Measurements from ENCODE around the gene PLCD3. TPM values are rescaled to one million over a fixed set of nuclear protein-coding genes. Genes with fewer than 3 reads are reported as not detected.

Gene PLCD3
- polyA plus RNA-seq, 6 donors from 2014 or later: not detected

- Mint-ChIP-seq H3K36me3 (no peaks in the 10 kb centered on the region), H3K27me3 (no peaks in the 10 kb centered on the region), H3K4me1 (peaks cover 19 to 52% (median 36%) of the 10 kb centered on the region in 3 donors), H3K27ac (peak overlapping the region in 2 of 6 donors; percentile 47 to 78), H3K9me3 (no peaks in the 10 kb centered on the region), H3K4me3 (no peak overlapping the region)
- ATAC-seq (ENCODE audit: low read depth in 2 of 2) (no peak), DNase-seq (no peak)
Observed at GRCh38 chr17:45067637-45068036, 64.7 kb downstream of the PLCD3 start.

GRCh38 chr17:45063198-45063597 is 69.1 kb downstream of the PLCD3 start:
- Mint-ChIP-seq H3K4me3 (peak overlapping the region in 5 of 8 donors; percentile 23 to 91 (median 52)), H3K9me3 (no peaks in the 10 kb centered on the region), H3K4me1 (peaks cover 29 to 67% (median 56%) of the 10 kb centered on the region in 3 donors), H3K27ac (peak overlapping the region in 5 of 6 donors; percentile 38 to 84 (median 66)), H3K36me3 (no peaks in the 10 kb centered on the region), H3K27me3 (no peaks in the 10 kb centered on the region)
- ATAC-seq (ENCODE audit: low read depth in 2 of 2) (no peak), DNase-seq (no peak)

GRCh38 chr17:45061606-45062205 is 70.6 kb downstream of the PLCD3 start:
- Mint-ChIP-seq H3K4me3 (peak overlapping the region; percentile 88 to 100 (median 100)), H3K27ac (peak overlapping the region; percentile 94 to 100 (median 98)), H3K4me1 (peaks cover 22 to 58% (median 46%) of the 10 kb centered on the region in 3 donors), H3K36me3 (no peaks in the 10 kb centered on the region), H3K27me3 (no peaks in the 10 kb centered on the region), H3K9me3 (no peaks in the 10 kb centered on the region)
- DNase-seq: no peak
- ATAC-seq (ENCODE audit: low read depth in 2 of 2): no peak

- ATAC-seq (ENCODE audit: low read depth in 2 of 2): peak; percentile 86
- peak; percentile 97 for DNase-seq
- Mint-ChIP-seq H3K27me3 (no peaks in the 10 kb centered on the region), H3K4me3 (peak within 1 kb of the TSS; percentile 88 to 100 (median 100)), H3K9me3 (no peaks in the 10 kb centered on the region), H3K27ac (peak within 1 kb of the TSS; percentile 94 to 100 (median 98)), H3K4me1 (peaks cover 22 to 54% (median 43%) of the 10 kb centered on the region in 3 donors), H3K36me3 (no peaks in the 10 kb centered on the region)
Observed at GRCh38 chr17:45060797-45061605, 71.3 kb downstream of the PLCD3 start, which contains the start of gene NMT1. TSS of gene NMT1 (plus strand) at chr17:45061317. CDS start at chr17:45061330, 13 bp downstream.

- Mint-ChIP-seq H3K27me3 (no peaks in the 10 kb centered on the region), H3K4me1 (peaks cover 25 to 54% (median 45%) of the 10 kb centered on the region in 3 donors), H3K27ac (peak overlapping the region; percentile 72 to 99 (median 96)), H3K36me3 (no peaks in the 10 kb centered on the region), H3K4me3 (peak overlapping the region; percentile 88 to 100 (median 100)), H3K9me3 (no peaks in the 10 kb centered on the region)
- ATAC-seq (ENCODE audit: low read depth in 2 of 2) (no peak), DNase-seq (no peak)
Observed at GRCh38 chr17:45060382-45060796, 71.9 kb downstream of the PLCD3 start.

Other genes starting within 250 kb of the PLCD3 start
- 10 to 100 TPM; 45.4 to 92.7 (median 66.5) TPM for gene EFTUD2, start 233.1 kb downstream of the PLCD3 start, polyA plus RNA-seq (ENCODE audit: low read depth in 6 of 6)
- gene GFAP, start 217.0 kb downstream of the PLCD3 start, polyA plus RNA-seq (ENCODE audit: low read depth in 6 of 6): under 1 TPM in 5 of 6 donors, not detected in 1; 0.30 to 0.83 (median 0.66) TPM
- not detected for gene KIF18B, start 184.7 kb downstream of the PLCD3 start, polyA plus RNA-seq (ENCODE audit: low read depth in 6 of 6)
- not detected for gene C1QL1, start 164.2 kb downstream of the PLCD3 start, polyA plus RNA-seq (ENCODE audit: low read depth in 6 of 6)
- gene DCAKD, start 80.9 kb downstream of the PLCD3 start, polyA plus RNA-seq (ENCODE audit: low read depth in 6 of 6): 10 to 100 TPM in 4 of 6 donors, 1 to 10 TPM in 2; 3.1 to 15.5 (median 11.1) TPM
- gene NMT1, start 71.2 kb downstream of the PLCD3 start, polyA plus RNA-seq (ENCODE audit: low read depth in 6 of 6): 10 to 100 TPM; 29.2 to 98.6 (median 55.5) TPM
- 10 to 100 TPM; 15.4 to 27.1 (median 20.4) TPM for gene ACBD4, start 3.2 kb upstream of the PLCD3 start, polyA plus RNA-seq (ENCODE audit: low read depth in 6 of 6)
- gene HEXIM1, start 16.0 kb upstream of the PLCD3 start, polyA plus RNA-seq (ENCODE audit: low read depth in 6 of 6): 1 to 10 TPM; 3.2 to 5.3 (median 4.1) TPM
- gene HEXIM2, start 29.4 kb upstream of the PLCD3 start, polyA plus RNA-seq (ENCODE audit: low read depth in 6 of 6): 1 to 10 TPM; 2.1 to 6.7 (median 4.3) TPM
- 10 to 100 TPM; 16.9 to 47.0 (median 22.3) TPM for gene FMNL1, start 89.4 kb upstream of the PLCD3 start, polyA plus RNA-seq (ENCODE audit: low read depth in 6 of 6)
- gene SPATA32, start 129.6 kb upstream of the PLCD3 start, polyA plus RNA-seq (ENCODE audit: low read depth in 6 of 6): 1 to 10 TPM in 1 of 6 donors, under 1 TPM in 4, not detected in 1; 0.16 to 4.6 (median 0.31) TPM
- 10 to 100 TPM; 13.3 to 38.9 (median 19.1) TPM for gene MAP3K14, start 184.5 kb upstream of the PLCD3 start, polyA plus RNA-seq (ENCODE audit: low read depth in 6 of 6)